Activated naive CD8-positive, alpha-beta T cell treated with anti-CD3 and anti-CD28 coated beads, Interleukin-2, amount 10 ng/mL, durations not matched to agents 7 days and 5 days (primary cell): ENCODE measurements around the gene PLAGL1. TPM values are rescaled to one million over a fixed set of nuclear protein-coding genes. Genes with fewer than 3 reads are reported as not detected.
"Not testable (repeated sequence)": the region's sequence is repeated elsewhere in the genome, so short reads cannot be mapped to it uniquely, and the experiment has no call there.

Experiments
- ATAC-seq: fragments of 150-1000 bp; cut with Tn5 transposase; one replicate; pipeline ENCODE4 v1.10.0; 2021; ENCODE audit warnings: low read depth, moderate library complexity
- POLR2A ChIA-PET: fragments of 350-600 bp; sonication (Branson Sonifier 250); formaldehyde crosslinking; loops from one replicate; lab custom pipeline; 2021; ENCODE audit warnings: antibody characterized with exemption; lab: Charles Lee
- DNase-seq: peaks from one replicate; pipeline ENCODE4 v3.0.0; 2021
- H3K27ac Mint-ChIP-seq: one replicate; pipeline ENCODE4 v1.8.0; 2022; ENCODE audit warnings: mild to moderate bottlenecking, mixed read lengths
- H3K27me3 Mint-ChIP-seq: one replicate; pipeline ENCODE4 v1.8.0; 2022; ENCODE audit warnings: mild to moderate bottlenecking, moderate library complexity, mixed read lengths
- H3K36me3 Mint-ChIP-seq: one replicate; pipeline ENCODE4 v1.8.0; 2021; ENCODE audit warnings: mild to moderate bottlenecking, mixed read lengths
- H3K4me1 Mint-ChIP-seq: one replicate; pipeline ENCODE4 v1.8.0; 2021; ENCODE audit warnings: mixed read lengths
- H3K4me3 Mint-ChIP-seq: one replicate; pipeline ENCODE4 v1.8.0; 2022; ENCODE audit warnings: mild to moderate bottlenecking, moderate library complexity, mixed read lengths
- H3K9me3 Mint-ChIP-seq: one replicate; pipeline ENCODE4 v1.8.0; 2021; ENCODE audit warnings: mixed read lengths
- total RNA-seq, 2 experiments: library from RNA; stranded (reverse); gene quantifications; one replicate each; pipeline ENCODE4 v1.2.3, GENCODE V29; 2021

PLAGL1 gene
- total RNA-seq, 2 experiments from 2014 or later, result 10.9 to 11.3 TPM

DNA sequence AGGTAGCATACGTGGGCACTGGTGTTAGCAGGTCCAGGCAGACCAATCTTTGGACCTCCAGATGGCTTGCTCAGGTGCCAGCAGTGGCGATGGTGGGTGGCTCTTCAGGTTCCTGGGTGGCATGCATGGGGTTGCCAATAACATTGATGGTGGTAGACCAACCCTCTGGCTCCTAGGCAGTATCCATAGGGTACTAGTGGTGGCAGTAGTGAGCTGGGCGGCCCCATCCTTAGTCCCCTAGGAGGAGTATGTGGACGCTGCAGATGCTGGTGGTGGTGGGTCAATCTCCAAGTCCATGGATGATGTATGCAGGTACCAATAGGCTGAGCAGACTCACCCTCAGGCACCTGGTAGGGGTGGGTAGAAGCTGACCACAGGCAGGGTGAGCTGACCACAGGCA, 73.2 kb downstream of the PLAGL1 start:
- no peak for DNase-seq
- POLR2A ChIA-PET, result no interaction called here
- H3K4me1 Mint-ChIP-seq, result peaks cover under 1% of the 10 kb centered on the region
- H3K27ac Mint-ChIP-seq, result no peak overlapping the region
- H3K27me3 Mint-ChIP-seq, result peaks cover 6% of the 10 kb centered on the region
- H3K4me3 Mint-ChIP-seq, result no peak overlapping the region
- ATAC-seq, result no peak
- peaks cover under 1% of the 10 kb centered on the region for H3K9me3 Mint-ChIP-seq
- H3K36me3 Mint-ChIP-seq, result peaks cover 2% of the 10 kb centered on the region

DNA sequence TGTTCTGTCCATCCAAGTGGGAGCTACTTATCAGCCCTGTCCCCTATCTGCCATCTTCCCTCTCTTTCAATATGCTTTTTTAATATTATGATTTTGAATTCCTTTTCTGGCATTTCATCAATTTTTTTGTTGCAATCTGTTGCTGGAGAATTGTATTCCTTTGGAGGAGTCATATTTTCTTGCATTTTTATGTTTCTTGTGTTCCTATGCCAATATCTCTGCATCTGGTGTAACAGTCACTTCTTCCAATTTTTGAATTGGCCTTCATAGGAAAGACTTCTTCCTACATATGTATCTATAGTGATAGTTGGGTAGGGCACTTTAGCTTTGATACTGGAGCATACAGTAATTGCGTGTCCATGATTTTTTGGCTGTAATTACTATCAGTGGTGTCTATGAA, 73.7 kb downstream of the PLAGL1 start:
- H3K9me3 Mint-ChIP-seq, result peaks cover 2% of the 10 kb centered on the region
- no peaks in the 10 kb centered on the region for H3K4me1 Mint-ChIP-seq
- H3K4me3 Mint-ChIP-seq, result no peak overlapping the region
- no peak for DNase-seq
- ATAC-seq, result no peak
- POLR2A ChIA-PET, result no interaction called here
- H3K27ac Mint-ChIP-seq, result no peak overlapping the region
- peaks cover 6% of the 10 kb centered on the region for H3K27me3 Mint-ChIP-seq
- H3K36me3 Mint-ChIP-seq, result peaks cover 2% of the 10 kb centered on the region

DNA sequence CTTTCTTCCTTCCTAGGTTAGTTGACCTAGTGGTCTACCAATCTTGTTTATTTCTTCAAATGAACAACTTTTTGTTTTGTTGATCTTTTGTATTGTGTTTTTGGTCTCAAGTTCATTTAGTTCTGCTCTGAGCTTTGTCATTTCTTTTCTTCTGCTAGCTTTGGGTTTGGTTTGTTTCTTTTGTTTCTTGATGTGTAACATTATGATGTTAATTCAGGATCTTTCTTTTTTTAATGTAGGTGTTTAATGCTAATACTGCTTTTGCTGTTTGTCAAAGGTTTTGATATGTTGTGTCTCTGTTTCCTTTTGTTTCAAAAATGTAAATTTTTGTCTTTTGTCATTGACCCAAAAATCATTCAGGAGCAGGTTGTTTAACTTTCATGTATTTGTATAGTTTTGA, 78.1 kb downstream of the PLAGL1 start:
- Mint-ChIP-seq H3K4me1 (no peaks in the 10 kb centered on the region), H3K4me3 (no peak overlapping the region), H3K9me3 (peaks cover 2% of the 10 kb centered on the region), H3K27me3 (no peaks in the 10 kb centered on the region), H3K36me3 (peaks cover 2% of the 10 kb centered on the region), H3K27ac (no peak overlapping the region)
- DNase-seq (no peak), ATAC-seq (no peak)
- POLR2A ChIA-PET, result no interaction called here

DNA sequence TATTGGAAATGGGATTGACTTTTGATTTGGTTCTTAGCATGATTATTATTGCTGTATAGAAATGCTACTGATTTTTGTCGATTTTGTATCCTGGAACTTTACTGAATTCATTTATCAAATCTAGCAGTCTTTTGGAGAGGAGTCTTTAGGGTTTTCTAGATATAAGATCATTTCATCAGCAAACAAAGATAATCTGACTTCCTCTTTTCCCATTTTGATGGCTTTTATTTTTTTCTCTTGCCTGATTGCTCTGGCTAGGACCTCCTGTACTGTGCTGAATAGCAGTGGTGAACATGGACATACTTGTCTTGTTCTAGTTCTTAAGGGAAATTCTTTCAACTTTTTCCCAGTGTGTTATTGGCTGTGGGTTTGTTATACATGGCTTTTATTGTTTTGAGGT, 79.2 kb downstream of the PLAGL1 start:
- Mint-ChIP-seq H3K27ac (no peak overlapping the region), H3K27me3 (peaks cover 2% of the 10 kb centered on the region), H3K9me3 (peaks cover 4% of the 10 kb centered on the region), H3K36me3 (no peaks in the 10 kb centered on the region), H3K4me3 (no peak overlapping the region), H3K4me1 (no peaks in the 10 kb centered on the region)
- no peak for DNase-seq
- ATAC-seq, result no peak
- POLR2A ChIA-PET, result no interaction called here

DNA sequence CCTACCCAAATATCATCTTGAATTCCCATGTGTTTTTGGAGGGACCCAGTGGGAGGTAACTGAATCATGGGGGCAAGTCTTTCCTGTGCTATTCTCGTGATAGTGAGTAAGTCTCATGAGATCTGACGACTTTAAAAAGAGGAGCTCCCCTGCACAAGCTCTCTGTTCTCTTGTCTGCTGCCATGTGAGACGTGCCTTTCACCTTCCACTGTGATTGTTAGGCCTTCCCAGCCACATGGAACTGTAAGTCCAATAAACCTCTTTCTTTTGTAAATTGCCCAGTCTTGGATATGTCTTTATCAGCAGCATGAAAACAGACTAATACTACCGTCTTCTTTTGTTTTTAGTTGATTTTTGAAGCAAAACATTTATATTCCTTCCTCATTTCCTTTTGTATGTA, 91.0 kb downstream of the PLAGL1 start:
- H3K36me3 Mint-ChIP-seq, H3K4me3 Mint-ChIP-seq, DNase-seq, H3K4me1 Mint-ChIP-seq, POLR2A ChIA-PET, ATAC-seq, H3K9me3 Mint-ChIP-seq, H3K27ac Mint-ChIP-seq, H3K27me3 Mint-ChIP-seq: not testable (repeated sequence)

DNA sequence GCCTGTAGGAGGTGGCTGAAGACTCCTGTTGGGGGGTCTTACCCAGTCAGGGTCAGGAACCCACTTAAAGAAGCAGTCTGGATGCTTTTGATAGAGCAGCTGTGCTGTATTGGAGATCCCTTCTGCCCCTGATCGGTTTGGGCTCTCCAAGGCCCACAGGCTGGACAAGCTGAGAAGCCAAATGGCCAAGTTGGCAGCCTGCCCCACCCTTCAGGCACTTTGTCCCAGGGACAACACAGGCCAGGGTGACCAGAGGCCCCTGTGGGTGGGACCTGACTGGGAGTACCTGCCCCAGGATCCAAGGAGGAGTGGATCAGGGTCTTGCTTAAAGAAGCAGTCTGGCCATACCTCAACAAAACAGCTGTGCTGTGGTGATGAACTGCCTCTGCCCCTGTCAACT, 95.4 kb downstream of the PLAGL1 start:
- Mint-ChIP-seq H3K4me3 (no peak overlapping the region), H3K4me1 (no peaks in the 10 kb centered on the region), H3K36me3 (peaks cover 3% of the 10 kb centered on the region), H3K9me3 (peaks cover 2% of the 10 kb centered on the region), H3K27ac (no peak overlapping the region), H3K27me3 (peaks cover 3% of the 10 kb centered on the region)
- DNase-seq (no peak), ATAC-seq (no peak)
- POLR2A ChIA-PET, result no interaction called here

DNA sequence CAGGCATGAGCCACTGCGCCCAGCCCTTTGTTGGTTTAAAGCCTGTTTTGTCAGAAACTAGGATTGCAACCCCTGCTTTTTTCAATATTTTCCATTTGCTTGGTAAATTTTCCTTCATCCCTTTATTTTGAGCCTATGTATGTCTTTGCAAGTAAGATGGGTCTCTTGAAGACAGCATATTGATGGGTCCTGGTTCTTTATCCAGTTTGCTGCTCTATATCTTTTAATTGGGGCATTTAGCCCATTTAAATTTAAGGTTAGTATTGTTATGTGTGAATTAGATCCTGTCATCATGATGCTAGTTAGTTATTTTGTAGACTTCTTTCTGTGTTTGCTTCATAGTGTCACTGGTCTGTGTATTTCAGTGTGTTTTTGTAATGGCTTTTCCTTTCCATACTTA, 97.0 kb downstream of the PLAGL1 start:
- Mint-ChIP-seq H3K27me3 (peaks cover 3% of the 10 kb centered on the region), H3K27ac (no peak overlapping the region), H3K4me1 (no peaks in the 10 kb centered on the region), H3K9me3 (peaks cover 2% of the 10 kb centered on the region), H3K36me3 (peaks cover 3% of the 10 kb centered on the region), H3K4me3 (no peak overlapping the region)
- POLR2A ChIA-PET, result no interaction called here
- no peak for DNase-seq
- ATAC-seq, result no peak

DNA sequence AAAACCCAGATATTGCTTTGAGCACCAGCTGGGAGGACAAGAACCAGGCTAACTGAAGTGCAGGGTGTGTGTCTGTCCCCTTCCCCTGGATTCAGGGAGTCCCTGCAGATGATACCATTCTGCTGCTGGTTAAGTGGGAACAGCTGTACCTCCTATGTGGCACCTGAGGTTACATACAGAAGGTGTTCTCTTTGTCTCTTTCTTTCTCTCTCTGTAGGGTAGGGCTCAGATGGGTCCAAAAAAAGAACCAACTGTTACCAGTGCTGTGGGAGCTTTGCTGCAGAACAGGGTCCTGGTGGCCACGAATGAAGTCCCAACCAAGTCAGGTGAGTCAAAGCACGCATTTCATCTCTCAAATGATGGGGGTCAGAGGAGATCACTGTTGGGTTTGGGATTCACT, 105.2 kb downstream of the PLAGL1 start:
- H3K27ac Mint-ChIP-seq, result no peak overlapping the region
- ATAC-seq (no peak), DNase-seq (no peak)
- no peak overlapping the region for H3K4me3 Mint-ChIP-seq
- H3K4me1 Mint-ChIP-seq, result no peaks in the 10 kb centered on the region
- POLR2A ChIA-PET, result no interaction called here
- H3K27me3 Mint-ChIP-seq, result no peaks in the 10 kb centered on the region
- no peaks in the 10 kb centered on the region for H3K36me3 Mint-ChIP-seq
- H3K9me3 Mint-ChIP-seq, result peaks cover 3% of the 10 kb centered on the region

DNA sequence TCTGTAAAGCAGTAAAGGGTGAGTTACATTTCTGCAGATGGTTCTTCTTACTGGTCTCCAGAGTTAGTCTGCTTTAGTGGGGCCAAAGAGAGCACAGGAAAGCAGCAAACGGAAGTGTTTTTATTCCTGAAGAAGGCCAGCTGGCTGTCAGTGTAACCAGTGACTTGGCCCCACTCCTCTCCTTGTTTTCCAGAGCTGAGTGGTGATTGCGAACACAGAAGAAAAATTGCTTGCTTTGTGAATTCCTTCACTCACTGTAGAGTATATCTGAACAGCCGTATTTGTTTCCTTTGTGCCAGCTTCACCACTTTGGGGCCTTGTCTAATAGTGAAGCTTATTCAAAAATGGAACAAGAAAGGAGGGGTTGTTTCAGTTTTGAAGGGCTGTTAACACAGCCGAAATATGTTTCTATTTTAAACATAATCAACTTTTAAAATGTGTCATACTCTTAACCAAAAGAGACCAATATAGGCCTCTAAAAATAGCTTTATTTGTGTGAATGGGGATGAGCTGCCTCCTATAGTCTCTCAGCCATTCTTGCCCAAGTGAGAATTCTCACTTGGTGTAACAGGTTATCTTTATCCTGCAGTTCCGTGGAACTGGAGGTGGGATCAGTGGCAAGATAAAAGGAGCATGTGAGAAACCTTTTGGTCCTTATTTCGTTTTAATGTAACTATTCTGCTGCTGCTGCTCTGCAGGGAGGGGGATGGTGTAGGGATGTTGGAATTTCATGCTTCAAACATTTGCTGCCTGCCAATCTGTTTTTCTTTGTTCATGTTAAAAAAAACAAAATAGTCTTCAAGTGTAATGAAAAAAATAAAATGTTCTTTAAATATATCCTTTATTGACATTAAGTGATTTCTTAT, 105.9 kb downstream of the PLAGL1 start:
- no peak for ATAC-seq
- peaks cover 3% of the 10 kb centered on the region for H3K9me3 Mint-ChIP-seq
- H3K4me1 Mint-ChIP-seq, result no peaks in the 10 kb centered on the region
- H3K27ac Mint-ChIP-seq, result no peak overlapping the region
- no peaks in the 10 kb centered on the region for H3K36me3 Mint-ChIP-seq
- DNase-seq, result no peak
- no peaks in the 10 kb centered on the region for H3K27me3 Mint-ChIP-seq
- POLR2A ChIA-PET, result no interaction called here
- H3K4me3 Mint-ChIP-seq, result no peak overlapping the region

DNA sequence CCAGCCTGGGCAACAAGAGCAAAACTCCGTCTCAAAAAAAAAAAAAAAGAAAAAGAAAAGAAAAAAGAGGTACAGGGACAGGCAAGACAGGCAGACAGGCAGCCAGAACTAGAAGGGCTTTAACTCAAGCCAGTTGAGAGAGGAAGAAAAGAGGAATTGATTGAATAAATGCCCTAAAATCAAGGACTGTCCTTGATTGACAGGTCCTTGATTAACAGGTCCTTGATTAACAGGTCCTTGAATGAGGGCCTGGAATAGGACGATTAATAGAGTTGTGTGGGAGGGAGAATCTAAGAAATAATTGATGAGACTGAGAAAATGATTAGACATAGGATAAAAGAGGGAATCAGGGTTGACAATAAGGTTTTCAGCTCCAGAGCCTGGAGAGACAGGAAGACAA, 107.7 kb downstream of the PLAGL1 start:
- DNase-seq, result no peak
- no peaks in the 10 kb centered on the region for H3K4me1 Mint-ChIP-seq
- H3K9me3 Mint-ChIP-seq, result peaks cover 3% of the 10 kb centered on the region
- H3K27me3 Mint-ChIP-seq, result no peaks in the 10 kb centered on the region
- no peaks in the 10 kb centered on the region for H3K36me3 Mint-ChIP-seq
- ATAC-seq, result no peak
- POLR2A ChIA-PET, result interaction anchor here (0.7 kb wide), 1 partner anchor 293 kb away, joined by 4 read pairs; no protein-coding TSS in a partner anchor
- no peak overlapping the region for H3K27ac Mint-ChIP-seq
- H3K4me3 Mint-ChIP-seq, result no peak overlapping the region

DNA sequence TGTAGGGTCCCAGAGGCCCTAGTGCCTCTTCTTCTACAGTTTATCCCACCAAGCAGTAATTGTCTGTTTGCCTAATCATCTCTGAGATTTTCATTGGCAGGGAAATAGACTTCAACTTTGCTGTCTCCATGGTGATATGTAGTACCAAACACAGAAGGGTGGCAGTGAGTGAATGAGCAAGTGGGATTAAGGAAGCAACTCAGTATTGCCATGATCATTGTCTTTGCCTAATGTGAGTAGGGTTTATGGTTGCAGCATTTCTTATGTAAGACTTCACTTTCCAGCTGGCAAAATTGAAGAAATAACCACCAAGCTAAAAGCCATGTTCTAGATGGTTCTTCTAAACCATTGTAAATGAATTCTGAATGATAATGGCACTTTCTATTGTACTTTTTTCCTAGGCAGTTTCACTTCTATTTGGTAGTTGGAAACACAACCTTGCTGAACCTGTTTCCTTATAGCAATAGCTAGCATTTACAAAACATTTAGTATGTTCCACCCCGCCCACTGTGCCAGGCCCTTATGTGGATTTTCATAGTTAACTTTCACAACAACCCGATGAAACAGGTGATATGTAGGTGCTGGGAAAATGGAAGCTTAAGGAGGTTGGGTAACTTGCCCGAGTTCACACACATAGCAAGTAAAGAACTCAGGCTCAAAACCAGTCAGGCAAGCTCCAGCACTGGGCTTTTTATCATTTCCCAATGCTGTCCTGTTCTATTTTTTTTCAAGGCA, 111.8 kb downstream of the PLAGL1 start:
- H3K27ac Mint-ChIP-seq, result no peak overlapping the region
- no peaks in the 10 kb centered on the region for H3K9me3 Mint-ChIP-seq
- no peak overlapping the region for H3K4me3 Mint-ChIP-seq
- ATAC-seq (no peak), DNase-seq (no peak)
- peaks cover 2% of the 10 kb centered on the region for H3K27me3 Mint-ChIP-seq
- POLR2A ChIA-PET, result no interaction called here
- no peaks in the 10 kb centered on the region for H3K4me1 Mint-ChIP-seq
- no peaks in the 10 kb centered on the region for H3K36me3 Mint-ChIP-seq

DNA sequence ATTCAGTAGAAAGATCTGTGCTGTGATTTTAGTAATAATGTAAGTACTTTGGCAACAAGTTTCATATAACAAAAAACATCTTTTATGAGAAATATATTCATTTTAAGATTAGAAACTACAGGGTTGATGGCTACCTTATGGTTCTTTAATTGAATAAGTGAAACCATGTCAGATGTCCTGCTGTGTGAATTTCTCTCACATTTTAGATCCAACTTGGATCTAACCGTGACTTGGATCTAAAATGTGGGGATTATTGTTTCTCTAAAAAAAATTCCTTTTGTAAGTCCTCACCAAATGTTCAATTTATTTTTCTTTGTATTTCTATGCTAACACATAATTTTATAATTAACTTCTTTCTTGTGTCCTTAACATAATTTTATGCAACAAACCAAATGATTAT, 113.4 kb downstream of the PLAGL1 start:
- Mint-ChIP-seq H3K4me1 (no peaks in the 10 kb centered on the region), H3K27me3 (peaks cover 2% of the 10 kb centered on the region), H3K4me3 (no peak overlapping the region), H3K27ac (no peak overlapping the region), H3K9me3 (no peaks in the 10 kb centered on the region), H3K36me3 (no peaks in the 10 kb centered on the region)
- ATAC-seq (no peak), DNase-seq (no peak)
- POLR2A ChIA-PET, result no interaction called here
